SK-N-SH treated with all-trans-retinoic acid at 6 μM for 48 hours (cell line): ENCODE measurements around the gene EWSR1.
A peak's percentile ranks its signal among the peaks of the same experiment; 100 is the strongest.

Experiments
- ATAC-seq: fragments of 200-7000 bp; cut with Tn5 transposase; 3 replicates; pipeline ENCODE4 v1.9.1; 2020; ENCODE audit warnings: mild to moderate bottlenecking, moderate library complexity
- ARNTL ChIP-seq: fragments of 450-650 bp; formaldehyde crosslinking; IDR thresholded peaks from 2 replicates; pipeline ENCODE4 v1.5.0; 2020; ENCODE audit warnings: low read depth, mild to moderate bottlenecking, moderate library complexity, borderline replicate concordance
- BACH2 ChIP-seq: fragments of 250-450 bp; sonication (Bioruptor Pico); IDR thresholded peaks from 2 replicates; pipeline ENCODE4 v1.9.0; 2021; ENCODE audit warnings: mild to moderate bottlenecking, borderline replicate concordance
- CSDC2 ChIP-seq: fragments of 250-450 bp; sonication (Bioruptor Pico); IDR thresholded peaks from 2 replicates; pipeline ENCODE4 v1.5.0; 2020; ENCODE audit warnings: mild to moderate bottlenecking, moderate library complexity
- ESRRG ChIP-seq: fragments of 250-450 bp; sonication (Bioruptor Pico); IDR thresholded peaks from 2 replicates; pipeline ENCODE4 v1.6.1; 2021; ENCODE audit warnings: mild to moderate bottlenecking
- ISL1 ChIP-seq: fragments of 250-450 bp; sonication (Bioruptor Pico); IDR thresholded peaks from 2 replicates; pipeline ENCODE4 v2.1.2; 2022; ENCODE audit warnings: mild to moderate bottlenecking, moderate library complexity
- PATZ1 ChIP-seq: fragments of 250-450 bp; sonication (Bioruptor Pico); IDR thresholded peaks from 2 replicates; pipeline ENCODE4 v1.8.0; 2020; ENCODE audit warnings: mild to moderate bottlenecking, moderate library complexity, borderline replicate concordance
- POU6F1 ChIP-seq: fragments of 250-450 bp; sonication (Bioruptor Pico); IDR thresholded peaks from 2 replicates; pipeline ENCODE4 v1.8.0; 2021; ENCODE audit warnings: low read depth, mild to moderate bottlenecking, moderate library complexity, borderline replicate concordance
- PPARA ChIP-seq: fragments of 250-450 bp; sonication (Bioruptor Pico); IDR thresholded peaks from 2 replicates; pipeline ENCODE4 v1.5.0; 2020; ENCODE audit warnings: mild to moderate bottlenecking, borderline replicate concordance
- RARB ChIP-seq: fragments of 250-450 bp; sonication (Bioruptor Pico); IDR thresholded peaks from 2 replicates; pipeline ENCODE4 v1.8.0; 2021; ENCODE audit warnings: mild to moderate bottlenecking, moderate library complexity
- SNAI2 ChIP-seq: fragments of 250-450 bp; sonication (Bioruptor Pico); IDR thresholded peaks from 2 replicates; pipeline ENCODE4 v1.5.0; 2020; ENCODE audit warnings: mild to moderate bottlenecking, moderate library complexity
- TCF4 ChIP-seq: fragments of 250-450 bp; sonication (Bioruptor Pico); IDR thresholded peaks from 2 replicates; pipeline ENCODE4 v1.8.0; 2021; ENCODE audit warnings: mild to moderate bottlenecking, moderate library complexity, borderline replicate concordance
- TOX ChIP-seq: fragments of 250-450 bp; sonication (Bioruptor Pico); IDR thresholded peaks from 2 replicates; pipeline ENCODE4 v1.8.0; 2021; ENCODE audit warnings: mild to moderate bottlenecking, moderate library complexity, borderline replicate concordance
- ZC3H10 ChIP-seq: fragments of 250-450 bp; sonication (Bioruptor Pico); IDR thresholded peaks from 2 replicates; pipeline ENCODE4 v1.5.1; 2021; ENCODE audit warnings: mild to moderate bottlenecking, moderate library complexity
- ZFP3 ChIP-seq: fragments of 250-450 bp; sonication (Bioruptor Pico); IDR thresholded peaks from 2 replicates; pipeline ENCODE4 v1.5.0; 2020; ENCODE audit warnings: mild to moderate bottlenecking, moderate library complexity
- ZFP30 ChIP-seq: fragments of 450-650 bp; formaldehyde crosslinking; IDR thresholded peaks from 2 replicates; pipeline ENCODE4 v1.5.0; 2022; ENCODE audit warnings: mild to moderate bottlenecking, moderate library complexity
- ZNF565 ChIP-seq: fragments of 450-650 bp; formaldehyde crosslinking; conservative IDR thresholded peaks from 2 replicates; pipeline ENCODE4 v1.5.0; 2020; ENCODE audit warnings: low read depth, mild to moderate bottlenecking, moderate library complexity
- ZNF70 ChIP-seq: fragments of 450-650 bp; formaldehyde crosslinking; IDR thresholded peaks from 2 replicates; pipeline ENCODE4 v1.5.0; 2020; ENCODE audit warnings: mild to moderate bottlenecking, moderate library complexity
- TF ChIP-seq, protein P1 (sequence below): fragments of 250-450 bp; sonication (Bioruptor Pico); IDR thresholded peaks from 2 replicates; pipeline ENCODE4 v1.5.1; 2020; ENCODE audit warnings: low read depth, mild to moderate bottlenecking, moderate library complexity
- TF ChIP-seq, protein P2 (sequence below): fragments of 250-450 bp; sonication (Bioruptor Pico); IDR thresholded peaks from 2 replicates; pipeline ENCODE4 v1.5.0; 2020; ENCODE audit warnings: mild to moderate bottlenecking, moderate library complexity

The EWSR1 gene

DNA sequence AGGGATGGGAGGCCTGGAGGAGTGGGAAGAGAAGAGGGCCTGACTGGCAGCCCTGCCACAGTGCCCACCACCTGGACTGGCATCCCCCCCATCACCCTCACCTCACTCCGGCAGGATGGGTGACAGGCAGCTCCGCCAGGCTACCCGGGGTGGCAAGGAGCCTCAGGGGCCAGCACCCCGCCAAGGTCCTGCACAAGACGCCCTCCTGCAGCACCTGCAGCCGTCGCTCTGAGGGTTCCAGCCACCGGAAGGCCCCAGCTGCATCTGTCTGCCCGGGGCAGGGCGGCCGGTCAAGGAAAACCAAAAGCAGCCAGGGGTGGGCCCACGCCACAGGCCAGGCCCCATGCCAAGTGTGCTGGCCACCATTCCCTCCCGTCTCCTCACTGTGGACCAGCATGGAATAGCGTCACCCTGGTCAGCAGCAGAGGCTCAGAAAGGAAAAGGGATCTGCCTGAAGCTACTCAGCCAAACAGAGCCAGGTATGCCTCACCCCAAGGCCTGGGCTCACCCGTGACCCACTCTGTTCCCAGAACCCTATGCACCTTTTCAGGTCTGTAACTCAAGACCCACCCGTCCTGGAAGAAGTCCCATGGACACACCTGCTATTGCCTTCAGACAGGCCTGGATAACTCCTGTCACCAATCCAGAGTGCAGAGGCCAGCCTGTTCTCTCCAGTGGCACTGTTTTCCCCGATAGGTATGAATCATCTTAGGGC is 7.3 kb upstream of the EWSR1 start (continued):
- TF ChIP-seq ZFP30 (CRISPR knock-in tag) (no peak), CSDC2 (CRISPR knock-in tag) (no peak), RARB (CRISPR knock-in tag) (no peak), SNAI2 (no peak), ZC3H10 (no peak)

- no peak for ATAC-seq
- TF ChIP-seq ISL1 (CRISPR knock-in tag) (no peak), TOX (no peak), ZFP30 (CRISPR knock-in tag) (no peak), ZNF565 (no peak), ESRRG (CRISPR knock-in tag) (no peak), POU6F1 (CRISPR knock-in tag) (no peak), ZNF70 (CRISPR knock-in tag) (no peak)
These were observed 4.2 kb upstream of the EWSR1 start for GRCh38 chr22:29263791-29264276.

DNA sequence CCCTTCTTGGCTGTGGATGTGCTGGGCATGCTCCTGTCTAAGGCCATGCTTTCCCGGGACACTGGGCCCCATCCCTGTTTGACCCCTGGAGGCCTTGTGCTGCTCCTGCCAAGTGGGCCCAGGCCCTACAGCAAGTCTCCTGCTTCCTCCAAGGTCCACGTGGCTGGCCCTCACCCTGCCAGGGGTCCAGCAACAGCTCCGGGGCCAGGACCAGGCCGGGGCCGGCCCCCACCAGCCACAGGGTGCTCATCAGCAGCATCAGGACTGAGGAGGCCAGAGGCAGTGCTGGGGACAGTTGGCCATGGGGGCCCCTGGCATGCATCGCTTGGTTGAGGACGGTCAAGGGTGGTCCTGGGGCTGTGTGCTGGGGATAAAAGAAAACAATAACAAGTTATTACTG is 2.8 kb upstream of the EWSR1 start:
- no peak for ATAC-seq
- TF ChIP-seq ZFP30 (CRISPR knock-in tag), result no peak
- no peak for TF ChIP-seq ZFP3 (CRISPR knock-in tag)
- TF ChIP-seq PATZ1 (CRISPR knock-in tag), result no peak
- TF ChIP-seq, protein P1, sequence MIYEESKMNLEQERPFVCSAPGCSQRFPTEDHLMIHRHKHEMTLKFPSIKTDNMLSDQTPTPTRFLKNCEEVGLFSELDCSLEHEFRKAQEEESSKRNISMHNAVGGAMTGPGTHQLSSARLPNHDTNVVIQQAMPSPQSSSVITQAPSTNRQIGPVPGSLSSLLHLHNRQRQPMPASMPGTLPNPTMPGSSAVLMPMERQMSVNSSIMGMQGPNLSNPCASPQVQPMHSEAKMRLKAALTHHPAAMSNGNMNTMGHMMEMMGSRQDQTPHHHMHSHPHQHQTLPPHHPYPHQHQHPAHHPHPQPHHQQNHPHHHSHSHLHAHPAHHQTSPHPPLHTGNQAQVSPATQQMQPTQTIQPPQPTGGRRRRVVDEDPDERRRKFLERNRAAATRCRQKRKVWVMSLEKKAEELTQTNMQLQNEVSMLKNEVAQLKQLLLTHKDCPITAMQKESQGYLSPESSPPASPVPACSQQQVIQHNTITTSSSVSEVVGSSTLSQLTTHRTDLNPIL, result no peak

GRCh38 chr22:29265929-29266328 is 2.1 kb upstream of the EWSR1 start:
- ATAC-seq, result no peak
- no peak for TF ChIP-seq PPARA (CRISPR knock-in tag)
- TF ChIP-seq, protein P2, sequence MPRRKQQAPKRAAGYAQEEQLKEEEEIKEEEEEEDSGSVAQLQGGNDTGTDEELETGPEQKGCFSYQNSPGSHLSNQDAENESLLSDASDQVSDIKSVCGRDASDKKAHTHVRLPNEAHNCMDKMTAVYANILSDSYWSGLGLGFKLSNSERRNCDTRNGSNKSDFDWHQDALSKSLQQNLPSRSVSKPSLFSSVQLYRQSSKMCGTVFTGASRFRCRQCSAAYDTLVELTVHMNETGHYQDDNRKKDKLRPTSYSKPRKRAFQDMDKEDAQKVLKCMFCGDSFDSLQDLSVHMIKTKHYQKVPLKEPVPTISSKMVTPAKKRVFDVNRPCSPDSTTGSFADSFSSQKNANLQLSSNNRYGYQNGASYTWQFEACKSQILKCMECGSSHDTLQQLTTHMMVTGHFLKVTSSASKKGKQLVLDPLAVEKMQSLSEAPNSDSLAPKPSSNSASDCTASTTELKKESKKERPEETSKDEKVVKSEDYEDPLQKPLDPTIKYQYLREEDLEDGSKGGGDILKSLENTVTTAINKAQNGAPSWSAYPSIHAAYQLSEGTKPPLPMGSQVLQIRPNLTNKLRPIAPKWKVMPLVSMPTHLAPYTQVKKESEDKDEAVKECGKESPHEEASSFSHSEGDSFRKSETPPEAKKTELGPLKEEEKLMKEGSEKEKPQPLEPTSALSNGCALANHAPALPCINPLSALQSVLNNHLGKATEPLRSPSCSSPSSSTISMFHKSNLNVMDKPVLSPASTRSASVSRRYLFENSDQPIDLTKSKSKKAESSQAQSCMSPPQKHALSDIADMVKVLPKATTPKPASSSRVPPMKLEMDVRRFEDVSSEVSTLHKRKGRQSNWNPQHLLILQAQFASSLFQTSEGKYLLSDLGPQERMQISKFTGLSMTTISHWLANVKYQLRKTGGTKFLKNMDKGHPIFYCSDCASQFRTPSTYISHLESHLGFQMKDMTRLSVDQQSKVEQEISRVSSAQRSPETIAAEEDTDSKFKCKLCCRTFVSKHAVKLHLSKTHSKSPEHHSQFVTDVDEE, result no peak
- TF ChIP-seq ZNF565, result no peak
- no peak for TF ChIP-seq ZNF70 (CRISPR knock-in tag)
- TF ChIP-seq, all 23 proteins: peak for 0

DNA sequence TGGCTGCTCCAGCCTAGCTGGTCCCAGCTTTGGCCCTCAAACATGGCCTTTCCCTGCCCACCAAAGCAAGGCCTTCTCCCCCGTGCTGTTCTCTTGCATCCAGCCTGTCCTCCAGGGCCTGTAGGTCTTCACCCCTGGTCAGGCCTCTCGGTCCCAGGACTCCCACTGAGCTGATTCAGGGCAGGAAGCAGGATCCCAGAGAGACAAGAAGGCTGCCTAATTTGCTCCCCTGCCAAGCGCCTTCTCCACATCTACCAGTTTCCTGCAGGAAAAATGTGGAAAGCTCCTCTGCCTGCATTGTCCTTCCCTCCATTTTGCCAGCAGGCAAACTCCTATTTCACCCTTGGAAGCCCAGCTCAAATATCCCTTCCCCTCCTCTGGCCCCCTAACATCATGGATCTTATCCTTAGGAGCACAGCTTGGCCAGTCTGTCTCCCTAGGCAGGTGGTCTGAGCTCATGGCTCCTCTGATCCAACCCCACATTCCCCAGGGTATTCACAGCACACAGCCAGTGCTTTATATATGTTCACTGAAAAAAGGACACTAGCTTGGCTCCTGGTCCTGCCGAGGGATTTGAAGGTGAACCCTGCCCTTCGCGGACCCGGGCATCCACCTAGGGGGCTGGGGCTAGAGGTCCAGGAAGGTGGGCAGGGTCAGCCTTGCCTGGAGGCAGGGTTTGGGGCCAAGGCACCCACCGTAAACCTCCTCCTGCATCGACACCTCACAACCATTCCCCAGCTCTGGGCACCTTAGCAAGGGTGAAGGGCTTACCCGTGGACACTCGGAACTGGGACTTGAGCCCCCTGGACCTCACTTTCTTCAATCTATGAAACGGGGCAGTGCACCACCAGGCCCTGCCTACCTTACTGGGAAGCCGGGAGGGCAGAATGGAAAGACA is 1.3 kb upstream of the EWSR1 start:
- ATAC-seq, result peak; percentile 19
- TF ChIP-seq TOX, result no peak
- TF ChIP-seq ARNTL (CRISPR knock-in tag), result no peak
- TF ChIP-seq ISL1 (CRISPR knock-in tag), result no peak
- no peak for TF ChIP-seq TCF4
- no peak for TF ChIP-seq PATZ1 (CRISPR knock-in tag)
- TF ChIP-seq ZFP3 (CRISPR knock-in tag), result peak; percentile 99
- TF ChIP-seq ZNF70 (CRISPR knock-in tag), result peak; percentile 34; the same call in 1 of the 2 replicates
- no peak for TF ChIP-seq BACH2 (CRISPR knock-in tag)
- TF ChIP-seq PPARA (CRISPR knock-in tag), result no peak
